Smooth muscle cell (in vitro differentiated cells): ENCODE data around the gene ANKRD23. TPM values are rescaled to one million over a fixed set of nuclear protein-coding genes. Genes with fewer than 3 reads are reported as not detected.
"Not testable (repeated sequence)": the region's sequence is repeated elsewhere in the genome, so short reads cannot be mapped to it uniquely, and the experiment has no call there.

ENCODE experiments used
- DNase-seq: peaks from one replicate; lab custom pipeline; 2025; ENCODE audit not compliant: unreplicated experiment; lab: John Stamatoyannopoulos, UW
- H2AFZ ChIP-seq: fragments of 200-600 bp; sonication (generic); 2 replicates; pipeline ENCODE4 v1.6.0; 2016; ENCODE audit warnings: antibody characterized with exemption, low read depth, mild to moderate bottlenecking
- H3F3A ChIP-seq: fragments of 200-600 bp; sonication (generic); 2 replicates; pipeline ENCODE4 v1.6.0; 2017; ENCODE audit warnings: antibody characterized with exemption, low read depth
- H3K27ac ChIP-seq: fragments of 200-600 bp; sonication (generic); 2 replicates; pipeline ENCODE4 v1.5.1; 2016; ENCODE audit warnings: low read depth, mild to moderate bottlenecking
- H3K27me3 ChIP-seq: fragments of 200-600 bp; sonication (generic); 2 replicates; pipeline ENCODE4 v1.6.1; 2016; ENCODE audit warnings: low read depth, mild to moderate bottlenecking
- H3K36me3 ChIP-seq: fragments of 200-600 bp; sonication (generic); 2 replicates; pipeline ENCODE4 v1.5.1; 2016; ENCODE audit warnings: low read depth
- H3K4me1 ChIP-seq: fragments of 200-600 bp; sonication (generic); 2 replicates; pipeline ENCODE4 v1.5.1; 2016; ENCODE audit warnings: low read depth
- H3K4me2 ChIP-seq: fragments of 200-600 bp; sonication (generic); 2 replicates; pipeline ENCODE4 v1.6.0; 2016; ENCODE audit warnings: mild to moderate bottlenecking
- H3K4me3 ChIP-seq: fragments of 200-600 bp; sonication (generic); 2 replicates; pipeline ENCODE4 v1.5.1; 2016; ENCODE audit warnings: mild to moderate bottlenecking
- H3K79me2 ChIP-seq: fragments of 200-600 bp; sonication (generic); 2 replicates; pipeline ENCODE4 v1.6.0; 2016; ENCODE audit warnings: low read depth, mild to moderate bottlenecking
- H3K9ac ChIP-seq: fragments of 200-600 bp; sonication (generic); 2 replicates; pipeline ENCODE4 v1.6.0; 2016; ENCODE audit warnings: low read depth
- H3K9me3 ChIP-seq: fragments of 200-600 bp; sonication (generic); replicated peaks from 2 replicates; pipeline ENCODE4 v1.5.1; 2016; ENCODE audit warnings: low read depth
- H4K20me1 ChIP-seq: fragments of 200-600 bp; sonication (generic); 2 replicates; pipeline ENCODE4 v1.6.0; 2016; ENCODE audit warnings: low read depth
- CTCF ChIP-seq: fragments of 200-600 bp; sonication (generic); IDR thresholded peaks from 2 replicates; pipeline ENCODE4 v1.5.1; 2017; ENCODE audit warnings: borderline replicate concordance, mild to moderate bottlenecking, antibody characterized with exemption; ENCODE audit not compliant: insufficient read depth, poor library complexity, severe bottlenecking
- WGBS: methylation state at CpG from one replicate; pipeline ENCODE4 v1.1.7; 2016; ENCODE audit warnings: low lambda C conversion rate; 5-methylcytosine and 5-hydroxymethylcytosine counted together
- polyA plus RNA-seq: library from polyadenylated mRNA; unstranded; fragments of >200 nt; fragmentation: Nextera tagmentation; extraction: Ambion mirVana; gene quantifications from 2 replicates; pipeline ENCODE4 v1.2.1, GENCODE V29; 2016
- total RNA-seq: library from RNA; depleted of rRNA; stranded (reverse); fragments of >200 nt; gene quantifications from 2 replicates; pipeline ENCODE4 v1.2.3, GENCODE V29; 2014

ANKRD23 gene
- total and polyA plus RNA-seq, 2 experiments from 2014 or later = 1.7 to 5.6 TPM

- H3K27me3 ChIP-seq = no peaks in the 10 kb centered on the region
- 96% methylated on average over 23 of the region's 25 CpGs for WGBS
- H3K27ac ChIP-seq = no peak overlapping the region
- H3K9ac ChIP-seq = no peak overlapping the region
- no peaks in the 10 kb centered on the region for H3K9me3 ChIP-seq
- H2AFZ ChIP-seq = no peak overlapping the region
- H3K4me2 ChIP-seq = no peak overlapping the region
- H4K20me1 ChIP-seq = peaks cover 87% of the 10 kb centered on the region
- peaks cover 2% of the 10 kb centered on the region for H3K4me1 ChIP-seq
- TF ChIP-seq CTCF = no peak
- peaks cover 51% of the 10 kb centered on the region for H3K79me2 ChIP-seq
- H3K36me3 ChIP-seq = no peaks in the 10 kb centered on the region
- DNase-seq = no peak
- no peak overlapping the region for H3K4me3 ChIP-seq
- H3F3A ChIP-seq = peaks cover 22% of the 10 kb centered on the region
Measured at GRCh38 chr2:96864343-96865091, 20.7 kb upstream of the ANKRD23 start.

GRCh38 chr2:96863575-96864342, 19.9 kb upstream of the ANKRD23 start:
- Histone ChIP-seq H3F3A (peaks cover 29% of the 10 kb centered on the region), H3K4me3 (no peak overlapping the region), H3K9ac (no peak overlapping the region), H3K27ac (no peak overlapping the region), H3K79me2 (peaks cover 44% of the 10 kb centered on the region), H3K27me3 (no peaks in the 10 kb centered on the region), H3K9me3 (no peaks in the 10 kb centered on the region), H2AFZ (no peak overlapping the region), H3K4me2 (no peak overlapping the region), H3K36me3 (no peaks in the 10 kb centered on the region), H3K4me1 (peaks cover 7% of the 10 kb centered on the region), H4K20me1 (peaks cover 94% of the 10 kb centered on the region)
- WGBS = 97% methylated on average over 16 of the region's 19 CpGs
- no peak for DNase-seq
- TF ChIP-seq CTCF = no peak

GRCh38 chr2:96863056-96863455, 19.2 kb upstream of the ANKRD23 start:
- peaks cover 31% of the 10 kb centered on the region for H3F3A ChIP-seq
- DNase-seq, H3K9ac ChIP-seq, H3K27me3 ChIP-seq, H2AFZ ChIP-seq, H3K9me3 ChIP-seq, H3K4me3 ChIP-seq, H3K27ac ChIP-seq, H3K36me3 ChIP-seq, H3K4me2 ChIP-seq, H3K4me1 ChIP-seq: not testable (repeated sequence)
- peaks cover 92% of the 10 kb centered on the region for H4K20me1 ChIP-seq
- peaks cover 37% of the 10 kb centered on the region for H3K79me2 ChIP-seq
- WGBS = 79% methylated on average over 4 of the region's 4 CpGs

- no peak for DNase-seq
- Histone ChIP-seq H3K9me3 (no peaks in the 10 kb centered on the region), H3F3A (peaks cover 29% of the 10 kb centered on the region), H3K4me2 (no peak overlapping the region), H3K4me1 (peaks cover 16% of the 10 kb centered on the region), H3K27ac (no peak overlapping the region), H3K79me2 (peaks cover 33% of the 10 kb centered on the region), H3K36me3 (no peaks in the 10 kb centered on the region), H3K27me3 (no peaks in the 10 kb centered on the region), H3K9ac (no peak overlapping the region), H3K4me3 (no peak overlapping the region), H4K20me1 (peaks cover 72% of the 10 kb centered on the region), H2AFZ (no peak overlapping the region)
- no peak for TF ChIP-seq CTCF
- 95% methylated on average over 17 of the region's 17 CpGs for WGBS
Measured at GRCh38 chr2:96861074-96861473, 17.3 kb upstream of the ANKRD23 start.
